Stimulated activated CD4-positive, alpha-beta T cell treated with anti-CD3 and anti-CD28 coated beads, Interleukin-2, amount 100 ng/mL, for 4 hours (primary cell): ENCODE results near the gene FTO.

Source experiments
- DNase-seq: peaks from one replicate; pipeline ENCODE4 v3.0.0-alpha.2; 2020; ENCODE audit warnings: low read depth

The FTO gene

DNA sequence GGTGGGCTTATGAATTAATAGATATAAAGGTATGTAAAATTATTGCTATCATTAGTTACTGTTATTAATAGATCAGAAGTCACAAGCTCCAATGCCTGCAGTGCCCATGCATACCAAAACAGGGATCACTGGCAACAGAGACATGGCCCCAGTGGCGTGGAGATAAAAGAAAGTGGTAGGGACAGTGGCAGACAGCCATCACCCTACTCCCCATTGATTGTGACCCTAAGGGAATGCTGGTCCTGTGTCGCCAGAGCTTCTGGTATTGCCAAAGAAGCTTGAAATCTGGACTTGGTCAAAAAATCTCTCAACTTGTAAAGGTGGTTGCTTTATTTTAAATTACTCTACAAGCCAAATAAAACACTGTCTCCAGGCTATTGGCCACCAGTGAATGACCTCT, 303.5 kb downstream of the FTO start:
- no peak for DNase-seq

DNA sequence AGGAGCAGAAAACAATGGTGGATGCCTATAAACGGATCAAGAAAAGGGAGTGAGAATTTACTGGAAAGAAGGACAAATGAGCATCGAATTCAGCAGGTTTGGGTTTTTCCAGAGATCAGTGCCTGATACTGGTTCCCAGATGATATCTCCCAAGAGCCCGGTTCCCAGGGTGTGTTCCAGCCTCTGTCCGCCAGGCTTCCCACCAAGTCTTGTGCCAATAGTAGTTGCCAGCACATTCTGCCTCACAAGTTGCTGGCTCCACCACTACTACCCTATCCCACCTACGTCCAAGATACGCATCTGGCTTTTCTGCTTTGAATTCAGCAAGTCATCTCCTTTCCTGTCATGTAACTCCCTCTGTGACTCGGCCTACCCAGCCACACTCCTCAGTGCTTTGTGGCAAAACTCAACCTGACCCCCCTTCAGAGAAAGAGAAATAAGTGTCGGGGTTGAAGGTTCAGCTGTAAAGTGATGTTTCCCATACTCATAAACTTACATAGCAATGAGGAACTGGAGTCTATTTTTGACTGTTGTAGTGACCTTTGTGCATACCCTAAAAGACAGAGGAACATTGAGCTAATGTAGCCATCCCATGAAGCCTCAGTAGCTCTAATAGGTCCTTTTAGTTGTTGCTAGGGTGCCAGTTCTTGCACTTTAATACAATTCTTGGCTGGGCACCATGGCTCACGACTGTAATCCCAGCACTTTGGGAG, 305.7 kb downstream of the FTO start:
- no peak for DNase-seq

DNA sequence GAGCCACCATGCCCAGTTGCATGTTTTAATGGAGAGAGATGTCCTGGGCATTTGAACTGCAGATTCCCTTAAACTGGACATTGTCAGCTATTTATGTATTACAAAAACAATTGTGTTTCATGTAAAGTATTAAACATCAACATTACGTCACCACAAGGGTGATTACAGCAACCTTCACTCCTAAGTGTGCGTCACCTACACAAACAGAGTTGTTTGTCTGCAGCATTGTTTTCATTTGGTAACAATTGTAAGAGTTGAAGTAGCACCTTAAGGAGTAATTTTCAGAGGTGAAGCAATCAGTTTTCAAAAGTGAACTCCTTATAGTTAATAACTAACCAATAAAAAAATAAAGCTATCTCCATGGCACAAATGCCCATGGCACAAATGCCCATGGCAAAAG, 311.2 kb downstream of the FTO start:
- no peak for DNase-seq

DNA sequence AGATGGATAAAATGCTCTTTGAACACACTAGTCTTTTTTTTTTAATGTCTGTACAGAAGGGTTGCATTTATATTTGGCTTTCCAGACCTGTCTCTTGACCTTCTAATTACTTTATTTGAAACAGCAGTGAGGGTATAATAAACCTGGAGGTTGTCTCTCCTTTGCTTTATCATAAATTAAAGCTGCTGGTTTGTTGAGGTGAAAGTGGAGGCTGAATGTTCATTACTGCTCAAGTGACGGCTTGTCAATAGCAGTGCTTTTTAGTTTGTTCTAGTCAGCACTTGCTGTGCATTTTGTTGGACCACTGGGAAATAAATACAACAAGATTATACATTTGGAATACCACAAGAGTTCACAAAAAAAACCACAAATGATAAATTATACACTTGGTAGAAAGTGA, 318.4 kb downstream of the FTO start:
- no peak for DNase-seq

DNA sequence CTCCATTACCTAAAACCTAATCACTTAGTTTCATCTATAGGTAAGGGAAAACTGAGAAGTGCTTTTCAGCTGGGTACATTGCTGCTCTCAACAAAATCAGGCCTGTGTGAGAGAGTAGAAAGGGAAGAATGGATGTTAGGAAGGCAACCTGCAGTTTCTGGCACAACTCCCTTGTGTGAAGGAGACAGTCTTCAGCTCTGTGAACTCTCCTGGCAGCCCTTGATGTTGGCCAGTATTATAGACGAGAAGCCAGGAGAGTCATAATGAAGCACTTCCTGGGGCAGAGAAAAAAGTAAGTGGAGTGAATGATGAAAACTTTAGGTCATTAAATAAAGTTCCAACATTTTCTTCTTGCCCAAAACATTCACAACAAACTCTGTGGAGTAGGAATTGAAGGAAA, 322.5 kb downstream of the FTO start:
- DNase-seq = no peak

GRCh38 chr16:54027062-54027461, 323.1 kb downstream of the FTO start:
- DNase-seq = no peak

DNA sequence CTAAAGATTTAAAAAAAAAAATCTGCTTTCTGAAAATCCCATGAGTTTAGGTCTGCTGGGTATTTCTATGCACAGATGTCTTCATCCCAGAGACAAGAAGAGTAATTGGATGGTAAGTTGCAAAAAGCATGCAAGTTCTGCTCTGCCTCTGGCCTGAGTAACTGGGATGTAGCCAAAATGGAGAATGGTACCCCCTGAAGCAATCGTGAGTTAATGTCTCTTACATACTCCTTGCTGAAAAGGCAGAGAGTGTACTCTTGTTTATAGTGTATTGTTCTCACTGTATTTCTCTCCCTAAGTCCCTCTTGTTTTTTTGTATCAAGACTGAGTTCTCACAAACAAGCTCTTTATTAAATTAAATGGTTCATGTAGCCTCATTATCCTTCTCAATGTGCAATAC, 323.6 kb downstream of the FTO start:
- DNase-seq = no peak

DNA sequence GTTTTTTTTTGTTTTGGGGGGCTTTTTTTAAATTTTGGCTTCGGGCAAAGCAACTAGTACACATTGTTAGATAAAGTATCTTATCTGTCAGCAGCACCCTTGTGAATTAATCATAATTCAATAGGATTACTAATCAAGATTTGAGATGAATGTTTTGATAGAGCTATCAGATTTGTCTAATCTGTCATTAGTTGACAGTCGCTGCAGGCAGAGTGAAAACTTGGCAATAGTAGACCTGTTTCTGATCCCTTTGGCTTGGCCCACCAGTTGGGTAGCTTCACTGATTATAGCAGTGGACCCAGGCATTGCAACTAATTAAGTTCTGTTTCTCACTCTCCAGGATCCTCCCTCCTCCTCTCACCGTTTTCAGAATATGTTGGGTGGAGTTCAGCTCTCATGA, 324.0 kb downstream of the FTO start:
- DNase-seq = no peak

DNA sequence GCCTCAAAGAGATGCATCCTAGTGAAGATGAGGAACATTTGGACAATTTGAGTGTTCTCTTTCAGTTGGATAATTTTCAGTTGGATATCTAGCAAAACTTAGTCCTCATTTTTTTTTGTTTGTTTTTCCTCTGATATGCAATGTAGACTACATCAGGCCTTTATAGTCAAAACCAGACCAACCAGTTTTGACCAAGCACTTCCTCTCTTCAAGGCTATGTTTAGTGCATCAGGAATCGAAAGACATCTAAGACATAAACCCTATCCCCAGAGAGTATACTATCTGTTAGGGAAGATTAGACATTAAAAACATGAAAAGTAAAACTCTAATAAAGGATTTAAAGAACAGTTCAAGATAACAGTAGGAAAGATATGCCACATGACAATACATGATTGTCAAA, 326.5 kb downstream of the FTO start:
- DNase-seq = no peak

DNA sequence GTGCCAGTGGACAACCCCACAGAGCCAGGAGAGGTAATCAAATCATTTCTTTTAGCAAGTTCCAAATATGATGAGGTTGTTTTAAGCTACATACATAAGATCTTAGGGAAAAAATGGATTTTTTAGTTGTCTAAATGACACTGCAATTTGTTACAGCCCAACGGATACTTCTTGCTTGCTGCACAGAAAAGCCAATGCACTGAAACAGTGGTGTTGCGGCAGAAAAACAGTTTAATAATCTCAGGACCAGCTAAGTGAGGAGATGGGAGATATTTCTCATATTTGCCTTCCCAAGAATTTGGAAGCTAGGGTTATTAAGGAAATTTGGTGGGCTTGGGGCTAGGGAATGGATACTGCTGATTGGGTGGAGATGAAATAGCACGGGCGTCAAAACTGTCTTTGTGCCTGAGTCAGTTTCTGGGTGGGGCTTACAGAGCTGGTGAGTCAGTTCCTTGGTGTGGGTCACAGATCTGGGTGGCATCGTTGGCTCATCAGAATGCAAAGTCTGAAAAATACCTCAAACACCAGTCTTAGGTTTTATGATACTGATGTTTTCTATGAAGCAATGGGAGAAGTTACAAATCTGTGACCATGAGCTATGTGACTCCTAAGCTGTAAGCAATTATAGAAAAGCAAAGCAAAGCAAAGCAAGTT, 327.3 kb downstream of the FTO start:
- no peak for DNase-seq

DNA sequence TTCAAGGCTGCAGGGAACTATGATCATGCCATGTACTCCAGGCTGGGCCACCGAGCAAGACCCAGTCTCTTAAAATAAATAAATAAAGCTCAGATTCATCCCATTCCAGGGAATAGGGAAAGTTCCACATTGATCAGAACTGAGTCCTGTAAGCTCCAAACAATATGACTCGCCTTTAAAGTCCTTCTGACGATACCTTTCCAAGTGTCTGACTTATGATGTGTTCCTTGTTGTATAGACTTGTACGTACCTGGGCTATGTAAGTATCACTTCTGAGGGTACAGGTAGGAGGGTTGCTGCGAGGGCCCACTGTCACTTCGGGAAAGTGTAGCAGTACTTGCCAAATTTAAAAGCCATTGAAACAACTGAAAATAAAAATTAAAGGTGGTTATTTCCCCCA, 329.8 kb downstream of the FTO start:
- DNase-seq = no peak

DNA sequence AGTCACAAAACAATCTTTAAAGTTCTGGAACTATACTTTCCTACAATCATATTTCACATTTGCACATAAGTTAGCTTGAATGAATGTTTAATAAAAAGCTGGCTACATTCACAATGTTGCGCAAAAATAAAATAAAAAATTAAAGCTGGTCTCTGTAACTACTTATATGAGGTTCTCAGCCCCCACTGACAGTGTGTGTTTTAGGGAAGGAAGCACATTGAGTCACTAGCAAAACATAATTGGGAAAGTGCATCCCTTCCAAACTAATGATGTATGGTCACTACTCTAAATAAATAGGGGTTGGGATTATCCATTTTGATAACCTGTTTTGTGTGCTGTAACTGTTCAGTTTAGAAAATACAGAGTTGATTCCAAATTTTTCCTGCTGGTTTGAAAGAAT, 330.7 kb downstream of the FTO start:
- no peak for DNase-seq

- DNase-seq = no peak
Observed at GRCh38 chr16:54040480-54040879, 336.5 kb downstream of the FTO start.

DNA sequence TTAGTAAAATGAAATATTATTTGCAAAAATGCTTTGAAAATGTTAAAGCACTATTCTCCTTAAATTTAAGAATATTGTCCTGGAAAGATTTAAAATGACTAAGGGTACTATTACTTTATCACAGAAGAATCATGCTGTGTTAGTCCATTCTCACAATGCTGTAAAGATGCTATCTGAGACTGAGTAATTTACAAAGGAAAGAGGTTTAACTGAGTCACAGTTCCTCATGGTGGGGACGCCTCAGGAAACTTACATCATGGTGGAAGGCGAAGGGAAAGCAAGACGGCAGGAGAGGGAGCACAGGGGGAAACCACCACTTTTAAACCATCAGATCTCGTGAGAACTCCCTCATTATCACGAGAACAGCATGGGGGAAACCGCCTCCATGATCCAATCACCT, 337.0 kb downstream of the FTO start:
- no peak for DNase-seq

GRCh38 chr16:54048586-54049495, 344.9 kb downstream of the FTO start:
- no peak for DNase-seq

- no peak for DNase-seq
Observed at GRCh38 chr16:54049591-54050458, 345.9 kb downstream of the FTO start.

DNA sequence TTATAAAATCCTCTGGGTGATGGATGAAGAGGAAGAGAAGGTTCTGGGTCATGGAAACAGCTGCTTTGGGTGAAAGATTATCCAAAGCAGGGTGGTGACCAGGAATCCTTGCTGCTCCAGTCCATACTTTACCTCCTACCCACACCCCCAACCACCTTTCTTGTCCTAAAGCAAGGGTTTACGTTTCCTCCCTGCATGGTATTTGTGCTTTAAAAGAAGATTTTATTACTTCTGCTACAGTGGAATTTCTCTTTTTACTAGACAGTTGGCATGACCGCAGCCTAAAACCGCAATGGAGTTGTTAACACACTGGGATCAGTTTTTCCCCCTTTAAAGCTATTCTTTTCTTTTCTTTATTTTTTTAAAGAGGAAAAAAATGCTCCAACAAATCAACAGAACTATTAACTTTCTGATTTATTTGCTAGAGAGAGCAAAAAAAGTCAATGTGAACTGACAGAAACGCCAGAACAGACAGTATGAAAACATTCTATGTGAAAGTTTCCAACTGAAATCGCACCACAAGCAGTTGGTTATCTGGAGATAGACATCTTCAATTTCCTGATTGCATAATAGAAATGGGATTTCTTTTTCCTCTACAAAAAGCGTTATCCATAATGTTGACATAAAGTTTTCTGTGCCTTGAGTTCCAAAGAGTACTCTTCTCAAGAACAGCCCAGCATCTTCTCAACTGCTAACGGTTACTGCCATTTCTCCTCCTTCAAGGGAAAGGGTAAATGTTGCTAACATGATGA, 346.7 kb downstream of the FTO start:
- no peak for DNase-seq

DNA sequence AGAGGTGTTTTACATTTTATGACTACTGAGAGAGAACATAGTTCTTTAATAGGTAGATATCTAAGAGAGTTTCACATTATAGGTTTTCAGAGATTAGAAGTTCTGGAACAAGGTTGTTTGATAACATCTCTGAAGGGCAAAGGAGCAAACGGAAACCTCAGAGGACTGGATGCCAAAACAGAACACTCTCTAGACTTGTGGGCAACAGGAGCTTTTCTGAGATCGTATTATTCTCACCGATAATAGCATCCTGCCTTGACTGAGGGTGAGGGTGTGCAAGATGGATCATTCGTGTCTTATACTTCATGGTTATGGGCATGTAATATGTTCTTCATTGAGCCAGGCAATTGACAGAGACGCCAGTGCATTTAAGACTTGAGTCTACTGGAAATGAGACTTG, 347.9 kb downstream of the FTO start:
- DNase-seq = no peak

DNA sequence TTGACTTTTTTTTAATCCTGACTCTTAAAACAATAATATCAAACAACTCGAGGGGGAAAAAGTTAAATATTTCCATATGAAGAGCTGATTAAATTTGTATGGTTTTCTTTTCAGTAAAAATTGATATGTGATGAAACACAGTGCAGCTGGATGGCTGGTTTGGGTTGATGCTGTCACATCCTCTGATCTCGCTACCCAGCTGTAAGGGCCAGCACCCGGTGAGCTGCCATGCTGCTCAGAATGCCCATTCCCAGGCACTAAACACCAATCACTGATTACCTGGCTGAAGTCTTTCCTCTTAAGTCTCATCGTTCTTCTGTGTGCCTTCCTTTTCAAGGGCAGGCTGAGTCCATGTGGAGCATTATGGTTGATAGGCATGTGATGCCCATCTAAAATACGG, 348.3 kb downstream of the FTO start:
- no peak for DNase-seq

- no peak for DNase-seq
Observed at GRCh38 chr16:54053891-54054820, 350.2 kb downstream of the FTO start.
